ENCODE results near the gene TMCO6.
A peak's percentile ranks its signal among the peaks of the same experiment; 100 is the strongest.
"Not testable (repeated sequence)": the region's sequence is repeated elsewhere in the genome, so short reads cannot be mapped to it uniquely, and the experiment has no call there.

The TMCO6 gene

DNA sequence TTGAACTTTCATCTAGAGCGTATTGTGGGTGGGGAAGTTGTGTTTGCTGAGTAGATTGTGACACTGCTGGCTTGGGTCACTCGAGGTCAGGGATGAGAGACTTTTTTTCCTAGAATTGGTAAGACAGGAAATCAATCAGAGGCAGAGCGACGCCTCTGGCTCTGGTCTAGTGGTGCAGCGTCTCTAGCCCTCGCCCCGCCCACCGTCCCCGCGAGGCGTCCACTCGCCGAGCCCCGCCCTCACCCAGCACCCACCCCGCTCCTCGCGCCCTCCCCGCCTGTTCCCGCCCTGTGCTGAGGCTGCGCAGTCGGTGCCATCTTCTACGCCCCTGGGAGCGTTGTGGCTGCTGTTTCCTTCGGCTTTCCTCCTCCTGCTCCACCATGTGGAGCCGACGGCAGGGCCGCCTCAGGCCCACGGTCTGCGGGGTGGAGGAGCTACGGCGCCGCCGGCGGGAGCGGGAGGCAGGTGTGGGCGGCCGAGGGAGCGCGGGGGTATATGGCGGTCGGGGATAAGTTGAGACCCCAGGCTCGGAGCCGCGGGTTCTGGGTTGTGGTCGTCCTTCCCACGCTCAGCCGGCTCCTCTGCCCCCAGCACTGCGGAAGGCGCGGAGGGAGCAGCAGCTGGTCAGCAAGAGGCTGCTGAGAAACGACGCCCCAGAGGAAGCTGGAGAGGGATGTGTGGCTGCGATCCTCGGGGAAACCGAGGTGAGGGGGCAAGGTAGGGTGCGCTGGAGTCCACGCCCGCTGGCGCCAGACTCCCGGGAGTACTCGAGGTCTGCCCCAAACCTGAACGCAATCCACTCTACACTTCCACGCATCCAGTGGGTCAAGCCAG, at the start of gene TMCO6:
TSS of gene TMCO6 (plus strand) at position 304 of the 834 bp plus-strand sequence. CDS start at position 381, 77 bp downstream.
- peak; percentile 97 for DNase-seq (ENCODE audit: low spot score)

DNA sequence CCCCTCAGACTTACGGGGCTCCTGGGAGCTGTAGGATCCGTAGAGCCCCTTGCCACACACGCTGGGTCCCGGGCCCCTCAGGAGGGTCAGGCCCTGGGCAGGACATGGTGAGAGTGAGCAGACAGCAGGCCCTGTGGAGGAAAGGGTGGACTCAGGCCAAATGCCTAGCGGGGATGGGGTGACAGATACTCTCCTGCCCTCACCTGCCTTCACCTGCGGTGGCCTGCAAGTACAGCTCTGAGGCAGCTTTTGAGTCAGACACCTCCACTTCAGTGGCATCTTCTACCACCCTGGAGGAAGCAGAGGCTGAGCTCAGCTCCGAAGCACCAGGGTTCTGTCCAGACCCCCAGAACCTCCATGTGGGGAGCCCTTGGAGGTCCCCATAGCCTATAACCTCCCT, 48.4 kb upstream of the TMCO6 start:
- DNase-seq (ENCODE audit: low spot score) = no peak

DNA sequence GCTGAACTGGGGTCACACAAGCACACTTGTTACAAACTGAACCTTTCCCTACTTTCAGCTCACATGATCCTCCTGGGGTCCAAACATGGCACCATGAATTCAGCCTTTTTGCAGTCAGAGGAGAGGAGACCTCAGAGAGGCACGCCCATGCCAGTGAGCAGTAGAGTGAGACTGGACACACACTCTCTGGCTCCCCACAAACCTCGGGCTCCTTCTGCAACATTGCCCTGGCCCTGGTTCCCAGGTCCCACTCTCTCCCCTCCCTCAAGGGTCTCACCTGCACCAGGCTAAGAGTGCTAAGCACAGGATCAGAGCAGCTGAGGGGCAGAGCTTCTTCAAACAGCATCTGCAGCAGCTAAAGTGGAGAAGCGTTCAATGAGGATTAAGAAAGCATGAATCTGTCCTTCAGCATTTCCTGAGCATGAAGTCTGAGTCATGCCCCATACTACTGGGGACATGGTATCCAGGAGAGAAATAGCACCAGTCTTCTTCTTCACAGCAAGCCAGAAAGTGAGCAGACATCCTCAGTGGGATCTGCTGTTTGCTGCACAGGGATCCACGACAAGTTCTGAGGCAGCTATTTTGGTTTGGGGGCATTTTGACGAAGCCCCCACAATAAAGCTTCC, 47.4 kb upstream of the TMCO6 start:
- no peak for DNase-seq (ENCODE audit: low spot score)

DNA sequence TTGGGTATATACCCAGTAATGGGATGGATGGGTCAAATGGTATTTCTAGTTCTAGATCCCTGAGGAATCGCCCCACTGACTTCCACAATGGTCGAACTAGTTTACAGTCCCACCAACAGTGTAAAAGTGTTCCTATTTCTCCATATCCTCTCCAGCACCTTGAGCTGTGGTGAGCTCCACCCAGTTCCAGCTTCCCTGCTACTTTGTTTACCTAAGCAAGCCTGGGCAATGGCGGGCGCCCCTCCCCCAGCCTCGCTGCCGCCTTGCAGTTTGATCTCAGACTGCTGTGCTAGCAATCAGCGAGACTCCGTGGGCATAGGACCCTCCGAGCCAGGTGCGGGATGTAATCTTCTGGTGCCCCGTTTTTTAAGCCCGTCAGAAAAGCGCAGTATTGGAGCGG, 46.2 kb upstream of the TMCO6 start:
- not testable (repeated sequence) for DNase-seq (ENCODE audit: low spot score)

DNA sequence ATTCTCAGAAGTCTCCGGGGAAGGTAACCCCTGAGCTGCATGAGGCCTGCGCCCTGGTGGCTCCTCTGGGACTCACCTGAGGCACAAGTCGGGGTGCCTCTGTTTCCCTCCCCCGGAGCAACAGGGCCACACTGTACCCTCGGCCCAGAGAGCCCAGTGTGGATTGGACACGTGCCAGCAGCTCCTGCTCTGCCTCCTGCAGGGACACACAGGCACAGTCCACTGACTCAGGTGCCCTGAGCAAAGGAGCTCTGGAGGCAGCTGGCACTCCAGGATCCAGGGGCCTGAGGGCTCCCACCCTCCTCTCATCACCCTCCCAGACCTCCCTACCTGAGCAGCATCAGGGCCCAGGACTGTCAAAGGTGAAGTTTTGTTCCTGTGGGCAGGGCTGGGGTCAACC, 45.1 kb upstream of the TMCO6 start:
- no peak for DNase-seq (ENCODE audit: low spot score)

DNA sequence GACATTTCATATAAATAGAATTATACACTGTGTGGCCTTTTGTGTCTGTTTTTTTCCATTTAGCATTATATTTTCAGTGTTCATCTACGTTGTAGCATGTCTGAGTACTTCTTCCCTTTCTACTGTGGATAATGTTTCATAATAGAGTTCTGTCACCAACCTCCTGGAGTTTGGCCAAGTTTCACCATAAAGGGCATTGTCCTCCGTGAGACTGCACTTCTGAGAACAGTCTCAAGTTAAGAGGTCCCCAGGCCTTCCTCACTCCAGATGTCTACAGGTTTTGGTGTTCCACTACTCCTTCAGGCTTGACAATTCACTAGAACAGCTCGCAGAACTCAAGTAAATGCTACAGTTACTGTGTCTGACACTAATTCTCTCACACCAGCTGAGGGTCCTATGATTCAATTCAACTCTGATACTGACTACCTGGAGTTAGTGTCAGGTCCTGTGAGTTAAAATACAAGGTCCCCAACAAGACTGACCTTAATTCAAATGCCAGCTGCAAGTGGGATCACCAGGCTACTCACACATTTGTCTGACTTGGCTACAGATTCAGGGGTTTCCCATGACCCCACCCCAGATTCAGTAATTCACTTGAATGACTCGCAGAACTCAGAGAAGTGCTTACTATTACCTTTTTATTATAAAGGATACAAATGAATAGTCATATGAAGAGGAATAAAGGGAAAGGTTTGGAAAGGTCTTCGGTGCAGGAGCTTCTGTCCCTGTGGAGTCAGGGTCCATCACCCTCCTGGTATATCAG, 43.5 kb upstream of the TMCO6 start:
- DNase-seq (ENCODE audit: low spot score) = no peak

DNA sequence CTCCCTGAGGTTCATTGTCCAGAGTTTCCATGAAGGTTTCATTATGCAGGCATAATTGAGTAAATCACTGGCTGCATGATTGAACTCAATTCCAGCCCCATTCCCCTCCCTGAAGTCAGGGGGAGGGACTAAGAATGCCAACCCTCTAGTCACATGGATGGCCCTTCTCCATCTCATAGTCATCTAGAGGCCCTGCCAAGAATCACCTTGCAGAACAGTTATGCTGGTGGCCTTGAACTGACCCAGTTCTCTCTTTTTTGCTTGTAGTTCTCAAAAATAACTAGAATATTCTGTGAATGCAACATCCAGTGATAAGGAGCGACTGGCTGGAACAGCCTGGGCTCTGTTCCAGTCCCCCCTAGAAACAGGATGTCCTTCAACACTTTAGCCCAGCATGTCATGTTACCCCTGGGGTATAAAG, 42.9 kb upstream of the TMCO6 start:
- no peak for DNase-seq (ENCODE audit: low spot score)

DNA sequence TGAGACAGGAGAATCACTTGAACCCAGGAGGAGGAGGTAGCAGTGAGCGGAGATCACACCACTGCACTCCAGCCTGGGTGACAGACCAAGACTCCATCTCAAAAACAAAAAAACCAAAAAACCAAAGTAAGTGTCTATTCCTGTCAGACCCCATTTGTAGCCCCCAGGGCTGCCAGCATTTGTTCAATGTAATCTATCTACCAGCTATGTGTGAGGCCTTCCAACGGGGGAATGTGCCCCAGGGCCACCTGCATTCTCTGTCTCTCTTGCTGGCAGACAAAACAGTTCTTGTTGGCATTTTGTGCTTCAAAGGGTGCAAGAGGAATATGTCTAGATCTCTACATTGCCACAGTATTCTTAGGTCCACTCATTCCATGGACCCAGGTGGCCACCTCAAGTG, 40.4 kb upstream of the TMCO6 start:
- DNase-seq (ENCODE audit: low spot score) = no peak

DNA sequence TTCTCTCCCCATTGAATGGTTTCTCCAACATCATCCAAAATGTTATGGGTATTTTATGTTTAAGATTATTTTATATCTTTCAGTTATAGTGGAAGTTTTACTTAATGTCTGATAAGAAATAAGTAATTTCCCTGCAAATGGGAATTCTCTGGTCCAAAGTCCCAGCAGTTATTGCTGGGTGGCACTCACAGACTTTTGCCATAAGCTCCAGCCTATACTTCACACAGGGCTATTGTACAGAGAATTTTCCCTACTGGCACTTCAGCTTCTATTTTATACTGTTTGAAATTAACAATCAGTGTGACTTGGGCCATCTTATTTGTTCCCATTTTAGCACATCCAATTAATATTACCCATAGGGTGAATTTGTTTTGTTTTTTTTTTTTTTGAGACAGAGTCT, 39.2 kb upstream of the TMCO6 start:
- DNase-seq (ENCODE audit: low spot score) = no peak

DNA sequence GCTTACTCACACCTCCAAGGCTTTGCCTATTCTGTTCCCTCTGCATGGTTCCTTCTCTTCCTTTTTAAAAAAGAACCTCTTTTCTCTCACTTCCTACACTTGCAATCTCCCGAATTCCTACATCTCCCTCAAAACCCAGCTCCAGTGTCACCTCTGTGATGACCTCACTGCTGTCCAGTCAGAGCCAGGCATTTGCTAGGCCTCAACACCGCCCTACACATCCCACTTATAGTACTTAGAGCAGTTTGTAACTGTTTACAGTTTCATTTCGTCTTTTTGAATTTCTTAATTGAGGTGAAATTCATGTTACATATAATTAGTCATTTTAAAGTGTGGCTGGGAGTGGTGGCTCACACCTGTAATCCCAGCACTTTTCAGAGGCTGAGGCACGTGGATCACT, 37.1 kb upstream of the TMCO6 start:
- DNase-seq (ENCODE audit: low spot score) = no peak

DNA sequence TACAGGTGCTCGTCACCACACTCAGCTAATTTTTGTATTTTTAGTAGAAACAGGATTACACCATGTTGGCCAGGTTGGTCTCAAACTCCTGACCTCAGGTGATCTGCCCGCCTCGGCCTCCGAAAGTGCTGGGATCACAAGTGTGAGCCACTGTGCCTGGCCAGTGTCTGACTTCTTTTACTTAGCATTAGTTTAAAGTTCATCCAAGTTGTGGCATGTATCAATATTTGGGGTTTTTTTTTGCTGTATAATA, 35.9 kb upstream of the TMCO6 start:
- not testable (repeated sequence) for DNase-seq (ENCODE audit: low spot score)

DNA sequence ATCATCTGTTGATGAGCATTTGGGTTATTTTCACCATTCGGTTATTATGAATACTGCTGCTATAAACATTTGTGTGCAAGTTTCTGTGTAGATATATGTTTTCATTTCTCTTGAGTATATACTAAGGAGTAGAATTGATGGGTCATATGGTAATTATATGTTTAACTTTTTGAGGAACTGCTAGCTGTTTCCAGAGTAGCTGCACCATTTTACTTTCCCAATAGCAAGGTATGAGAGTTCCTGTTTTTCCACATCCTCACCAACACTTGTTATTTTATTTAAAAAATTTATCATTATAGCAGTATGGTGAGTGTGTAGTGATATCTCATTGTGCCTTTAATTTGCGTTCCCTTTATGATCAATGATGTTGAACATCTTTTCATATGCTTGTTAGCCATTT, 35.5 kb upstream of the TMCO6 start:
- DNase-seq (ENCODE audit: low spot score) = no peak

DNA sequence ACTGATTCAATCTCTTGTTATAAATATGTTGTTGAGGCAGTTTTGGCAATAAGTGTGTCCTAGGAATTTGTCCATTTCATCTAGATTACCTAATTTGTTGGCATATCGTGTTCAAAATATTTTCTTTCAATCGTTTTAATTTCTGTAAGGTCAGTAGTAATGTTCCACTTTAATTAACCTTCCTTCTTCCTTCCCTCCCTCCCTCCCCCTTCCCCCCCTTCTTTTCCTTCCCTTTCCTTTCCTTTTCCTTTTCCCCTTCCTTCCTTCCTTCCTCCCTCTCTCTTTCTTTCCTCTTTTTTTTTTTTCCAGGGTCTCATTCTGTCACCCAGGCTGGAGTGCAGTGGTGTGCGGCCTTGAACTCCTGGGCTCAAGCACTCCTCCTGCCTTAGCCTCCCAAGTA, 33.4 kb upstream of the TMCO6 start:
- DNase-seq (ENCODE audit: low spot score) = no peak

DNA sequence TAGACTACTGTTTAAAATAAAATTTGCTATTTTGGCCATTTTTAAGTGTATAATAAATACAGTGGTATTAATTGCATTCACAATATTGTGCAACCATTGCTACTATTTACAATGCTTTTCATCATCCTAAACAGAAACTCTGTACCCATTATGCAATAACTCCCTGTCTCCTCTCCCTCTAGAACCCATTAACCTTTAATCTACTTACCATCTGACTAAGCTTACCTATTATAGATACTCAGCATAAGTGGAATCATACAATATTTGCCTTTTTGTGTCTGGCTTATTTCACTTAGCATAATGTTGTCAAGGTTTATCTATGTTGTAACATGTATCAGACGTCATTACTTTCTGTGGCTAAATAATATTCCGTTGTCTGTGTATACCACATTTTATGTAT, 32.2 kb upstream of the TMCO6 start:
- DNase-seq (ENCODE audit: low spot score) = no peak

DNA sequence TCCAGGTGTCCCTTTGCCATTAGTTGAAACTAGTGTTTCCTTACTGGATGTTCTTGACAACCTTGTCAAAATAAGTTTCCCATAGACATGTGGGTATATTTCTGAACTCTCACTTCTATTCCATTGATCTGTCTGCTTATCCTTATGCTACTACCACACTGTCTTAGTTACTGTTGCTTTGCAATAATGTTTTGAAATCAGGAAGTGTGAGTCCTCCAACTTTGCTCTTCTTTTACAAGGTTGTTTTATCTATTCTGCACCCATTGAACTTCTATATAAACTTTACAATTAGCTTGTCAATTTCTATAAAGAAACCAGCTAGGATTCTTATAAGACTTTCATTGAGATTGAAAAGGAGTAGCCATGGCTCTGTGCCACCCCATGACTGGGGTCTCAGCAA, 30.5 kb upstream of the TMCO6 start:
- no peak for DNase-seq (ENCODE audit: low spot score)

DNA sequence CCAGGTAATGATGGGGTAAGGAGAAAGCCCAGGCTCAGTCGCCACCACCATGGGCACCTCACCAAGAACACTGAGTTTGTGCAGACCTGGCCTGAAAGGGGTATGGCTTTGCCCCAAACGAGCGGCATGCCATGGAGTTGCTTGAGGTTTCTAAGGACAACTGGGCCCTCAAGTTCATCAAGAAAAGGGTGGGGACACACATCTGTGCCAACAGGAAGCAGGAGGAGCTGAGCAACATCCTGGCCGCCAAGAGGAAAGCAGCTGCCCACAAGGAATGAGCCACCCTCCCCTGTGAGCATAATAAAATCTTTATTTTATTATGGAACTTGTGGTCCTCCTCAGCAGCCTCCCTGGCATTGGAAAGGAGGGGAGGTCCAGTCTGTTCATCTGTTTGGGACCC, 30.1 kb upstream of the TMCO6 start:
- no peak for DNase-seq (ENCODE audit: low spot score)

DNA sequence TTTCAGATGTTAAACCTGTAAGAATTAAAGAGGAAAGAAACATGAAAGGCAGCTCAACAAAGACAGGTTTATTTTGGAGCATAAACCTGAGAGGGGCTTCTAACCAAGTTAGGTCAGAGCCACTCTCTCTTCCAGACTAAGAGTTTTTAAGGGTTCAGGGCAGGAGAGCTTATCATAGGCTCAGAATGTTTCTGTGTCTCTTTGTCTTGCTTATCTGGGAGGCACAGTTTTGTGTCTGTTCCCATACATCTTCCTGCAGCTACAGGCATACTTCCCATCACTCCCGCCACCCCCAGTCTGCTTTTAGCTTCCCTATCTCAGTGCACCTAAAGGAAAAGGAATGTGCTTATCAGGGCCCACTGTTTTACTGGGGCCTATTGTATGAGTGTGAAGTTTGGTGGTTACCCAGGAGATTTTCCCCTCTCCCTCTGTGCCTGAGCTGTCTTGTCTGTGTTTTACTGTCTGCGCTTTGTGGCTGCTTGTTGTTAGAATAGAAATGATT, 28.2 kb upstream of the TMCO6 start:
- no peak for DNase-seq (ENCODE audit: low spot score)

DNA sequence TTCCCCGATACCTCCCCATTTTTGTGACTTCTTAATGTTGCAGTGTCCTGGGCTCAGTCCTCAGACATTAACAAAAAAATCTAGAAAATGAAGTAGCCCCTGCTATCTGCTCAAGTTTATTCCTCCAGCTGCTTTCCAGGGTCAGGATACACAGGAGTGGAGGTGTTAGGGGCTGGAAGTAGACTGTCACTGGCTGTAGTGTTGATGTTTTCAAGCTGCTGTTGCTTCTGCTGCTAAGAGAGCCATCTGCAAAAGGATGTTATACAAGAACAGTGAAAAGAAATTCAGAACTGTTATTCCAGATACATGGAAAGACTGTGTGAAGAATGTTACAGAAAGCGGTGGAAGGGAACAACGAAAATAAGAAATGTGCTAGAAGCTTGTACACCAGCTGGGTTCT, 16.9 kb upstream of the TMCO6 start:
- DNase-seq (ENCODE audit: low spot score) = no peak

DNA sequence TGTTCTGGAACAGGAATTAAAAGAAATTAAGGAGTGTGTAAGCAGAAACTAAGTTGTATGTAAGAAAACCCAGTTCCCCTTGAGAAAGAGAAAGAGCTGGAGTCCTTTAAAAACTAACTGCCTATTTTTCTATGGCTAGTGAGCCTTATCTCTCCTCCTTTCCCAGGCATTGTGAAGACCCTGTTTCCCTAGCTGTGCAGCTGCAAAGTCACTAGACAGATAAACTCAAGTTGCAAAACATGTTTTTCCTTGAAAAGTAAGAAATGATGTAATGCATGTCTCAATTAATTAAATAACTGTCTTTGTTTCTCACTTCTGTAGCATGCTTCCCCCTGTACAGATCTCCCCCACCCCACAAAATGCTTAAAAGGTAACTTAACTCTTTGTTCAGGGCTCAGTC, 16.2 kb upstream of the TMCO6 start:
- DNase-seq (ENCODE audit: low spot score) = not testable (repeated sequence)

DNA sequence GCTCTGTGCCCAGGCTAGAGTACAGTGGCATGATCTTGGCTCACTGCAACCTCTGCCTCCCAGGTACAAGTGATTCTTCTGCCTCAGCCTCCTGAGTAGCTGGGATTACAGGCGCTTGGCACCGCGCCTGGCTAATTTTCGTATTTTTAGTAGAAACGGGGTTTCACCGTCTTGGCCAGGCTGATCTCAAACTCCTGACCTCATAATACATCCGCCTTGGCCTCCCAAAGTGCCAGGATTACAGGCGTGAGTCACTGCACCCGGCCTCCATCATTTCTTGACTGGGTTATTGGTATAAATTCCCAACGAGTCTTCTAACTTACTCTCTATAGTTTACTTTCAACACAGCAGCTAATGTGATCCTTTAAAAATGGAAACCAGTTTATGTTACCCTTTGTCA, 14.4 kb upstream of the TMCO6 start:
- not testable (repeated sequence) for DNase-seq (ENCODE audit: low spot score)

DNA sequence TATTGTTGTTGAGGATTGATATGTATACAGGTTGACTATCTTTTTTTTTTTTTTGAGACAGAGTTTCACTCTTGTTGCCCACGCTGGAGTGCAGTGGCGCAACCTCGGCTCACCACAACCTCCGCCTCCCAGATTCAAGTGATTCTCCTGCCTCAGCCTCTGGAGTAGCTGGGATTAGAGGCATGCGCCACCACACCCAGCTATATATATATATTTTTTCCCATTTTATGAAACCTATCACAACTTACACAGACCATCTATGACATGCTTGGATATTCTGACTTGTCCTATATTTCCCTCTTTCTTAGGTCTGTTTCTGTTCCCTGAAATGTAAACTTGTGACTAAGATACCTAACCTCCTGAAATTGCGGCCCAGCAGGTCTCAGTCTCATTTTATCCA, 11.3 kb upstream of the TMCO6 start:
- no peak for DNase-seq (ENCODE audit: low spot score)

DNA sequence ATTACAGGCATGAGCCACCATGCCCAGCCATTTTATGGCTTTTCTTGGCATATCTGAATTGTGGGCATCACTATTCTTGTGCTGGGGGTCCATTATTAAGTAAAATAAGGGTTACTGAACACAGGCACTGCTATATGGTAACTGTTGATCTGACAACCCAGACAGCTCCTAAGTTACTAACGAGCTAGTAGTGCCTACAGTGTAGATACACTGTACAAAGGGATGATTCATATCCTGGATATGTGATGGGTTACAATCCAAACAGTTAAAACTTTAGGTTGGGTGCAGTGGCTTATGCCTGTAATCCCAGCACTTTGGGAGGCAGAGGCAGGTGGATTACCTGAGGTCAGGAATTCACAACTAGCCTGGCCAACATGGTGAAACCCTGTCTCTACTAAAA, 10.5 kb upstream of the TMCO6 start:
- no peak for DNase-seq (ENCODE audit: low spot score)
